Right lobe of liver (tissue), 4 donors: ENCODE measurements around the gene ZNF581.

Experiments
- CTCF ChIP-seq, 4 donors: fragments of 200-600 bp in 3 of 4; fragments of 450-650 bp in 1 of 4; IDR thresholded peaks; one replicate each; pipeline versions ENCODE4 v1.5.1 to v1.8.0; 2016 to 2022; ENCODE audit warnings: antibody characterized with exemption in 4 of 4, mild to moderate bottlenecking in 2 of 4
- POLR2A ChIP-seq: fragments of 450-650 bp; IDR thresholded peaks from one replicate; pipeline ENCODE4 v1.6.1; 2017; ENCODE audit warnings: antibody characterized with exemption, mild to moderate bottlenecking
- donor health status: DM: no; HTN: no; CAD: no.
- donor health status: DM: no; HTN: no; CAD: no.
- donor health status: DM: no; HTN: yes; CAD: no.

GRCh38 chr19:55654868-55655647, 11.6 kb downstream of the ZNF581 start, which contains the start of gene U2AF2:
- TF ChIP-seq POLR2A, result peak; percentile 71
- TF ChIP-seq CTCF (IDR thresholded peaks at IDR 0.05), result no peak
